Fibroblast of skin of left quadriceps (primary cell): ENCODE measurements around the gene ZGPAT.
"Not testable (repeated sequence)": the region's sequence is repeated elsewhere in the genome, so short reads cannot be mapped to it uniquely, and the experiment has no call there.

Experiments
- DNase-seq, 2 experiments: peaks; one replicate each; pipeline ENCODE4 v3.0.0-alpha.2; 2013; ENCODE audit warnings: low read depth in 2 of 2

The ZGPAT gene

GRCh38 chr20:63703471-63703975 is 4.3 kb upstream of the ZGPAT start:
- no peak for DNase-seq

- no peak for DNase-seq
Measured at GRCh38 chr20:63703976-63704748, 3.7 kb upstream of the ZGPAT start.

DNA sequence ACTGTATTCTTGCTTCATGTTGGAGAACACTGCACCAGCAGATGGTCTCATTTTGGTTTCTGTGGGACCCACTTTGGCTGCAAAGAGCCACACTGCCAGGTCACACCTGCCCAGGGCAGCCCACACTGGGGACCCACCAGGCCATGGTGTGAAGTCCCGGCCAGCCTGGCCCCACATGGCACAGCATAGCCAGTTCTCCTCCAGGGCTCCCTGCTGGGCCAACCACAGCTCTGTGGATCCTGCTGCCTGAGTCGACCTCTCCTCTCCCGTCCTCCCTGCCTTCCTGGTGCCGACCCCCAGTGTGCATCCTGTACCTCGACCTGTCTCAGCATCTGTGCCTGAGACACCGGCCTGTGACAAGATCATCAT is 3.1 kb upstream of the ZGPAT start:
- DNase-seq: no peak

DNA sequence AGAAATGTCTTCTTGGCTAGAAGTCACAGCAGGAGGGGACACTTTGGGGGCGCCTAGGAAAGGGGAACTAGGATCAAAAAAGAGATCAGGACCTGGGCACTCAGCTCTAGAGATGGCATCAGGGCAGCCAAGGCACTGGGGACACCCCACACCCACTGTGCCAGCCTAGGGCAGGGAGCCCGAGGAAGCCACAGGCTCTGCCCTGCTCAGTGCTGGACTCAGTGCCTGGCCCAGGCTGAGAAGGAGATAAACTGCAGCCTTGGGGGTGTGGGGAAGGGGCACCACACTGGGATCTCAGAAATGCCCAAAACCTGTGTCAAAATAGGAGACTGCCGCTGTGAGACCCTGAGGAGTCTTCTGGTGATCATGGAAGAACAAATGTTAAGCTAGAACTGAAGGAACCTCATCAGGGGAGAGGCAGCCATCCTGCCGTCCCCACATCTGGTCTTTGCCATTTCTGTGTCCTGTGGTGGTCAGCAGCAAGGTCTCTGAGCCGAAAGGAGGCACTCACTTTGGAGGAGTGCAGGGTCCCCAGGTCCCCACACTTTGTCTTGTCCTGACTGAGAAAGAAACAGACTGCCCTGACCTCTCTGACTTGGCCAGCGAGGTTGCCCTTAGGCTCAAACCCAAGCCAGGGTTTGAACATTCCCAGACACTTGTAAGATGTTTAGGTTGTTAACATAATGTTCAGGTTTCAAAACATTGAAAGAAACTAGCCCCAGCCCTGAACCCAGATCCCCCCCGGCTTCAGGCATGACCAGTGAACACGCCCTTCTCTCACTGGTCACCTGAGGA is 2.4 kb upstream of the ZGPAT start:
- no peak for DNase-seq

GRCh38 chr20:63706027-63706695 is 1.7 kb upstream of the ZGPAT start:
- DNase-seq: no peak

GRCh38 chr20:63706852-63707557 is 834 bp upstream of the ZGPAT start:
- no peak for DNase-seq

DNA sequence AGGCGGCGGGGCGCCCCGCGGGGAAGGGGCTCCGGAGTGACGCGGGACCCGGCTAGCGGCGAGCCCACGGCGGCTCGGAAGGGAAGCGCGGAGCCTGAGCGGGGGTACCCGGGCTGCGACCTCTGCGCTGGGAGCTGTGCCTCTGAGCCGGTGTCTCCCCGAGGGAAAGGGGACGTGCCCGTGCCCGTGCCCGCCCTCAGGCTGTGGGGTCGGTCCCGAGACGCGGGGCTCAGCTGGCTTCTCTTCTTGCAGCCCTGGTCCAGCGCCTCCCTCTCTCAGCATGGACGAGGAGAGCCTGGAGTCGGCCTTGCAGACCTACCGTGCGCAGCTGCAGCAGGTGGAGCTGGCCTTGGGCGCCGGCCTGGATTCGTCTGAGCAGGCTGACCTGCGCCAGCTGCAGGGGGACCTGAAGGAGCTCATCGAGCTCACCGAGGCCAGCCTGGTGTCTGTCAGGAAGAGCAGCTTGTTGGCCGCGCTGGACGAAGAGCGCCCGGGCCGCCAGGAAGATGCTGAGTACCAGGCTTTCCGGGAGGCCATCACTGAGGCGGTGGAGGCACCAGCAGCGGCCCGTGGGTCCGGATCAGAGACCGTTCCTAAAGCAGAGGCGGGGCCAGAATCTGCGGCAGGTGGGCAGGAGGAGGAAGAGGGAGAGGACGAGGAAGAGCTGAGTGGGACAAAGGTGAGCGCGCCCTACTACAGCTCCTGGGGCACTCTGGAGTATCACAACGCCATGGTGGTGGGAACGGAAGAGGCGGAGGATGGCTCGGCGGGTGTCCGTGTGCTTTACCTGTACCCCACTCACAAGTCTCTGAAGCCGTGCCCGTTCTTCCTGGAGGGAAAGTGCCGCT is 686 bp downstream of the ZGPAT start:
- no peak for DNase-seq

DNA sequence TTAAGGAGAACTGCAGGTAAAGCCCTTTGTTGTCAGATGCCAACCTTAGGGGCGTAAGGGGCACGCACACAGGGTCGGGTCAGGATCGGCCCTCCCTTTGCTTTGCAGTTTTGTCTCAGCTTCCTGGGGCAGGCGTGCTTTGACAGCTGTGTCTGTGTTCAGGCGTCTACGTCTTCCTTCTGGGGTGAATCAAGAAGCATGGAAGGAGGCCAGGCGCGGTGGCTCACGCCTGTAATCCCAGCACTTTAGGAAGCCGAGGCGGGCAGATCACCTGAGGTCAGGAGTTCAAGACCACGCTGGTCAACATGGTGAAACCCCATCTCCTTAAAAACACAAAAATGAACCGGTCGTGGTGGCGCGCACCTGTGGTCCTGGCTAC is 1.3 kb downstream of the ZGPAT start:
- no peak for DNase-seq

GRCh38 chr20:63711085-63711645 is 3.3 kb downstream of the ZGPAT start:
- no peak for DNase-seq

DNA sequence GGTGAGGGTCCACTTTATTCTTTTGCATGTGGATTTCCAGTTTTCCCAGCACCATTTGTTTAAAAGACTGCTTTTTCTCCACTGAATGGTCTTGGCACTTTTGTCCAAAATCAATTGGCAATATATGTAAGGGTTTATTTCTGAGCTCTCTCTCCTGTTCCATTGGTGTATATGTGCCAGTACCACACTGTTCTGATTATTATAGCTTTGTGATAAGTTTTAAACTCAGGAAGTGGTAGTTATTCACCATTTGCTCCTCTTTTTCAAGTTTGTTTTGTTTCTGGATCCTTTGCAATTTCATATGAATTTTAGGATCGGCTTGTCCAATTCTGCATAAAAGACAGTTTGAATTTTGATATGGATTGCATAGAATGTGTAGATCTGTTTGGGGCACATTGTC is 4.4 kb downstream of the ZGPAT start:
- DNase-seq: no peak

DNA sequence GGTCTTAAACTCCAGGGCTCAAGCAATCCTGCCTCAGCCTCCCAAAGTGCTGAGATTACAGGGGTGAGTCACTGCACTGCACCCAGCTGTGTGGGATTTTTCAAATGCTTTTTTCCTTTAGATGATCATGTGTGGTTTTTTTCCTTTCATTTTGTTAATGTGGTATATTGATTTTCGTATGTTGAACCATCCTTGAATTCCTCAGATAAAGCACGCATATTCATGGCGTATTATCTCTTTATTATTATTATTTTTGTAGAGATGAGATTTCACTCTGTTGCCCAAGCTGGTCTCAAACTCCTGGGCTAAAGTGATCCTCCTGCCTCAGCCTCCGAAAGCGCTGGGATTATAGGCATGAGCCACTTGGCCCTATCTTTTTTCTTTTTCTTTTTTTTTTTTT is 7.0 kb downstream of the ZGPAT start:
- no peak for DNase-seq

- DNase-seq: no peak
Measured at GRCh38 chr20:63718996-63719395, 11.2 kb downstream of the ZGPAT start.

GRCh38 chr20:63722967-63723622 is 15.3 kb downstream of the ZGPAT start:
- not testable (repeated sequence) for DNase-seq

DNA sequence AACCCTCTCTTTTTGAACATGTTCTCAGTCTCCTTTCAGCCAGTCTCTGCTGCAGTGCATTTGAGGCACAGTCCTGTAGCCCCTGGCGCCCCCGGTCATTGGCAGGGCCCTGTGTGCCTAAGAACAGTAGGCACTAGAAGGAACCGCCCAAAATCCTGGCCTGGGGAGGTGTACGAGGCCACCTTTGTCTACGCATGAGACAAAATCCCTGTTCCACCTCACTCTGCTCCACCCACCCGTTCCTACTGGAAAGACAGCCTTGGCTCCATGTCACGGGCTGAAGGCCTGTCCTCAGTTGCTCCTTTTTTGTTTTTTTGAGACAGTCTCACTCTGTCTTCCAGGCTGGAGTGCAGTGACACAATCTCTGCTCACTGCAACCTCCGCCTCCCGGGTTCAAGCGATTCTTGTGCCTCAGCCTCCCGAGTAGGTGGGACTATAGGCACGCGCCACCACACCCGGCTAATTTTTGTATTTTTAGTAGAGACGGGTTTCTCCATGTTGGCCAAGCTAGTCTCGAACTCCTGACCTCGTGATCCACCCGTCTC is 22.4 kb downstream of the ZGPAT start:
- not testable (repeated sequence) for DNase-seq

DNA sequence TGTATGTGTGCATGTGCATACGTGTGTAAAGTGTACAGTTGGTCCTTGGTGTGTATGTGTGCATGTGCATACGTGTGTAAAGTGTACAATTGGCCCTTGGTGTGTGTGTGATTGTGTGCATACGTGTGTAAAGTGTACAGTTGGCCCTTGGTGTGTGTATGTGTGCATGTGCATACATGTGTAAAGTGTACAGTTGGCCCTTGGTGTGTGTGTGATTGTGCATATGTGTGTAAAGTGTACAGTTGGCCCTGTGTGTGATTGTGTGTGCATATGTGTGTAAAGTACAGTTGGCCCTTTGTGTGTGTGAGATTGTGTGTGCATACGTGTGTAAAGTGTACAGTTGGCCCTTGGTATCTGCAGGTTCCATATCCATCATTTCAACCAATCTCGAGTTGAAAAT is 23.6 kb downstream of the ZGPAT start:
- DNase-seq: no peak

GRCh38 chr20:63732118-63733095 is 24.6 kb downstream of the ZGPAT start:
- DNase-seq: no peak

- no peak for DNase-seq
Measured at GRCh38 chr20:63733117-63733516, 25.3 kb downstream of the ZGPAT start.

GRCh38 chr20:63733579-63734081 is 25.8 kb downstream of the ZGPAT start:
- DNase-seq: no peak
